PFSK-1 (cell line): ENCODE results near the gene RND1.

Source experiments
- FOXP2 ChIP-seq: optimal IDR thresholded peaks from 2 replicates; pipeline ENCODE3; 2011; ENCODE audit warnings: borderline replicate concordance, control low read depth, inconsistent platforms; ENCODE audit not compliant: insufficient read depth; ENCODE audit errors: extremely low read length, extremely low read depth
- POLR2AphosphoS5 ChIP-seq: IDR thresholded peaks from 2 replicates; pipeline ENCODE4 v1.6.1; 2012; ENCODE audit warnings: low read depth, mild to moderate bottlenecking, control low read depth, low read length, moderate library complexity
- REST ChIP-seq, 2 experiments: IDR thresholded peaks; 2 replicates each; pipeline versions ENCODE4 v1.6.1 to v1.8.0; 2011 to 2012; ENCODE audit warnings: low read depth in 2 of 2, low read length in 2 of 2, control low read depth in 1 of 2, inconsistent platforms in 1 of 2, mild to moderate bottlenecking in 1 of 2, moderate library complexity in 1 of 2; ENCODE audit not compliant: insufficient read depth in 1 of 2
- SIN3A ChIP-seq: IDR thresholded peaks from 2 replicates; pipeline ENCODE4 v1.6.1; 2012; ENCODE audit warnings: mild to moderate bottlenecking, low read length, moderate library complexity, borderline replicate concordance; ENCODE audit not compliant: insufficient read depth
- TAF1 ChIP-seq: IDR thresholded peaks from 2 replicates; pipeline ENCODE4 v1.6.1; 2012; ENCODE audit warnings: low read length, control low read depth, borderline replicate concordance; ENCODE audit not compliant: insufficient read depth

The RND1 gene

GRCh38 chr12:48880647-48881046, 15.0 kb upstream of the RND1 start:
- no peak for TF ChIP-seq SIN3A
- TF ChIP-seq REST (IDR thresholded peaks at IDR 0.05; ENCODE audit: insufficient read depth in 1 of 2, low read depth in 2 of 2, low read length in 2 of 2): no peak
- TF ChIP-seq TAF1: no peak
- TF ChIP-seq FOXP2: no peak
- TF ChIP-seq POLR2AphosphoS5: no peak

DNA sequence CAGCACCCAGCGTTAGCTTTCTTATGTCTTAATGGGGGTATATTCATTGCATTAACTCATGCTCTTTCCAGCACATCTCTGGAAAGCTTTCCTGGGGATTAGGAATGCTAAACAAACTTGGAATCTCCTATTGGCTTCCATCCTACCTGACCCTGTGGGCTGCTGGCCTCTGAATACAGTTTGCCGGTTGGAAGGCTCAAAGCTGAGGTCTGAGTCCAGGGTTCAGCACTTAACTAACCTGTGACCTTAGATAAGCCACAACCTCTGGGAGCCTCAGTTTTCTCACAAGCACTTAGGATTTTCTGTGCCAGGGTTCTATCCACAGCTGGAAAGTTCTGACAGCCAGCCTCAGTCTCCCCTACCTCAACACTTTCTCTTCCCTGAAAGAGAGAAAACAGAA, 12.9 kb upstream of the RND1 start:
- TF ChIP-seq SIN3A (no peak), REST (IDR thresholded peaks at IDR 0.05; ENCODE audit: insufficient read depth in 1 of 2, low read depth in 2 of 2, low read length in 2 of 2) (no peak), POLR2AphosphoS5 (no peak), FOXP2 (no peak), TAF1 (no peak)

GRCh38 chr12:48875944-48876515, 10.4 kb upstream of the RND1 start:
- TF ChIP-seq POLR2AphosphoS5 (no peak), SIN3A (no peak), TAF1 (no peak), REST (IDR thresholded peaks at IDR 0.05; ENCODE audit: insufficient read depth in 1 of 2, low read depth in 2 of 2, low read length in 2 of 2) (no peak), FOXP2 (no peak)

- no peak for TF ChIP-seq FOXP2
- TF ChIP-seq REST (IDR thresholded peaks at IDR 0.05; ENCODE audit: insufficient read depth in 1 of 2, low read depth in 2 of 2, low read length in 2 of 2): no peak
- TF ChIP-seq SIN3A: no peak
- TF ChIP-seq TAF1: no peak
- no peak for TF ChIP-seq POLR2AphosphoS5
Measured at GRCh38 chr12:48873096-48873495, 7.4 kb upstream of the RND1 start.
